ENCODE data around the gene PRICKLE1. TPM values are rescaled to one million over a fixed set of nuclear protein-coding genes. Genes with fewer than 3 reads are reported as not detected.

Gene PRICKLE1
- total RNA-seq, 2 experiments from 2014 or later: 0.14 to 0.18 TPM

- H3K27me3 Mint-ChIP-seq: peaks cover 28% of the 10 kb centered on the region
- no peak overlapping the region for H3K27ac Mint-ChIP-seq
- H3K4me1 Mint-ChIP-seq: no peaks in the 10 kb centered on the region
- no peak overlapping the region for H3K4me3 Mint-ChIP-seq
- H3K36me3 Mint-ChIP-seq: no peaks in the 10 kb centered on the region
- no peak for DNase-seq
- no peaks in the 10 kb centered on the region for H3K9me3 Mint-ChIP-seq
Observed at GRCh38 chr12:42582050-42582449, 7.5 kb downstream of the PRICKLE1 start.

DNA sequence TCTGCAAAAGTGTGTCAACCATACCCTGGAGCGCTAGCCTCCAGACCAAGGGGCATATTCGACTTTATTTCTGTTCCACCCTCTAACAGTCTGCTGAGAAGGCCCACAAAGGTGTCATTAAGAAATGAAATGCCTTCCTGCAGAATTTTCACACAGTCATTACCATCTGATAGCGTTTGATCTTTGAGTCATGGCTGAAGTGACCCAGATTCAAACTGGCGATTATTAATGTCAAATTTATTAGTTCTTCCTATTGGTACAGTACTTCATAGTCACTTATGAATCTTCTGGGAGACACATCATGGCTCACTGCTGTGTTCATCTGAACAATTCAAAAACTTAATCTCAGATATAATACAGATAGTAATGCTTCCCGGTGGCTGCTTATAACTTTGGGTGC is 13.2 kb downstream of the PRICKLE1 start:
- DNase-seq: no peak
- Mint-ChIP-seq H3K27ac (no peak overlapping the region), H3K9me3 (no peaks in the 10 kb centered on the region), H3K4me3 (no peak overlapping the region), H3K4me1 (no peaks in the 10 kb centered on the region), H3K27me3 (peaks cover 11% of the 10 kb centered on the region), H3K36me3 (no peaks in the 10 kb centered on the region)

DNA sequence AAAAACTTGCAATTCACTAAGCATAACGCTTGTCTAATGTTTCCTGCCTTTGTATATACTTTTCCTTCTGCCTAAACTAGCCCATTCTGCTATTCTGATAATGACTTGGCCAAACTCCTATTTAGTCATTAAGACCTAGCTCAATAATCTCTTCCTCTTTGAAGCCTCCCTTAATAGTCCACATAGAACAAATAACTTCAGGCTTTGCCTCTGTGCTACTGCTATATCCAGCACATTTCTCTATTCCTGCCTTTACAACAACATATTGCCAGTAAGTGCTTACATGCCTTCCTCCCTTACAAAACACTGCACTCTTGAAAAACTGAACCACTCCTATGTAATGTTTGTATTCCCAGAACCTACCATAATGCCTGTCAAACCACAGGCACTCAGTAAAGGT is 13.8 kb downstream of the PRICKLE1 start:
- no peak overlapping the region for H3K4me3 Mint-ChIP-seq

GRCh38 chr12:42574851-42575266 is 14.7 kb downstream of the PRICKLE1 start:
- Mint-ChIP-seq H3K36me3 (no peaks in the 10 kb centered on the region), H3K27me3 (peaks cover 7% of the 10 kb centered on the region), H3K27ac (no peak overlapping the region), H3K4me3 (no peak overlapping the region), H3K9me3 (no peaks in the 10 kb centered on the region), H3K4me1 (no peaks in the 10 kb centered on the region)
- no peak for DNase-seq

More for the DNA sequence above, 13.8 kb downstream of the PRICKLE1 start:
- Mint-ChIP-seq H3K27me3 (peaks cover 9% of the 10 kb centered on the region), H3K9me3 (no peaks in the 10 kb centered on the region), H3K4me1 (no peaks in the 10 kb centered on the region), H3K27ac (no peak overlapping the region), H3K36me3 (no peaks in the 10 kb centered on the region)
- DNase-seq: no peak

DNA sequence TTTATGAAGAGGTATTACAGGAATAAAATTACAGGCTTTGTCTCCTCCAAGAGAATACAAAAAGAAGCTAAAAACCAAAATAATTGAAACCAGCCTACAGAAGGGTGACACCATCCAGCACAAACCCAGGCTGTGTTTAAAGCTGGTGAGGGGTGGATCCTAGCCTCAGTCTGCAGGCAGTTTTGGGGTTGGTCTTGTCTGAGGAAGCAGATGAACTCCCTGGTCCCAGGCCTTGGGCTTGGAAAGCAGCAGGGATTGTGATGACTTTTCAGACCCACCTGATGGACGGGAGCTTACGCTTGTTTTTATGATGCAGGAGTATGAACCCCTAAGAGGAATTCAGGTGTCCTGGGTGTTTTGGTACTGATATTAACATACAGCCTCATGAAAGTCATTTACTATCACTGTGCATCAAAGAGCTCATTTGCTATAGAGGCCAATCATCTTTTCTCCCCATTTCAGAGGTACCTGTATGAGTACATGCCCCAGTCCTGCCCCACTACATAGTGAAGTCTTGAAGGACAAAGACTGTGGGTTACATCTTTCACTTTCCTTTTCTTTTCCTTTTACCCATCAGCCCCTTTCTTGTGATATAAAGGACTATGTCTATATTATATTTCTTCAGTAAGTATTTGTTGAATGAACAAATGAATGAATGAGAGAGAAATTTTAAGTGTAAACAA is 18.1 kb downstream of the PRICKLE1 start:
- no peak overlapping the region for H3K27ac Mint-ChIP-seq
- no peaks in the 10 kb centered on the region for H3K4me1 Mint-ChIP-seq
- DNase-seq: no peak
- H3K4me3 Mint-ChIP-seq: no peak overlapping the region
- H3K27me3 Mint-ChIP-seq: no peaks in the 10 kb centered on the region
- no peaks in the 10 kb centered on the region for H3K9me3 Mint-ChIP-seq
- H3K36me3 Mint-ChIP-seq: no peaks in the 10 kb centered on the region

DNA sequence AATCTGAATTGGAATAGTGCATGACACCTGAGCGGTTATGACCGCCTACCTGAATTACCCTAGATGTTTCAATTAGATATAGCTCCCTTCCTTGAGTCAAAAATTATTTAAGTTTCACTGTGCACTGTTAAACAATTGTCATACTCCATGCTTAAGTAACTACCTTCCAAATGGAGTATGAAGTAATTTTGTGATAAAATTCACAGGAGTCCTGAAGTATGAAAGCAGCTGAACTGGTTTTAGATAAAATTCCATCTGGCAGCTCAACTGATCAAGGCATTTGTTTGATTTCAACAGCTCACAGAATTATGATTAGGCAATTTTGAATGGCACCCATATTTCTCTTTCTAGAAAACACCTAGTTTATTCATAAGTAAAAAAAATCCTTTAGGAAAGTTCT is 19.5 kb downstream of the PRICKLE1 start:
- Mint-ChIP-seq H3K4me1 (no peaks in the 10 kb centered on the region), H3K9me3 (no peaks in the 10 kb centered on the region), H3K4me3 (no peak overlapping the region), H3K36me3 (no peaks in the 10 kb centered on the region), H3K27ac (no peak overlapping the region), H3K27me3 (no peaks in the 10 kb centered on the region)
- DNase-seq: no peak

DNA sequence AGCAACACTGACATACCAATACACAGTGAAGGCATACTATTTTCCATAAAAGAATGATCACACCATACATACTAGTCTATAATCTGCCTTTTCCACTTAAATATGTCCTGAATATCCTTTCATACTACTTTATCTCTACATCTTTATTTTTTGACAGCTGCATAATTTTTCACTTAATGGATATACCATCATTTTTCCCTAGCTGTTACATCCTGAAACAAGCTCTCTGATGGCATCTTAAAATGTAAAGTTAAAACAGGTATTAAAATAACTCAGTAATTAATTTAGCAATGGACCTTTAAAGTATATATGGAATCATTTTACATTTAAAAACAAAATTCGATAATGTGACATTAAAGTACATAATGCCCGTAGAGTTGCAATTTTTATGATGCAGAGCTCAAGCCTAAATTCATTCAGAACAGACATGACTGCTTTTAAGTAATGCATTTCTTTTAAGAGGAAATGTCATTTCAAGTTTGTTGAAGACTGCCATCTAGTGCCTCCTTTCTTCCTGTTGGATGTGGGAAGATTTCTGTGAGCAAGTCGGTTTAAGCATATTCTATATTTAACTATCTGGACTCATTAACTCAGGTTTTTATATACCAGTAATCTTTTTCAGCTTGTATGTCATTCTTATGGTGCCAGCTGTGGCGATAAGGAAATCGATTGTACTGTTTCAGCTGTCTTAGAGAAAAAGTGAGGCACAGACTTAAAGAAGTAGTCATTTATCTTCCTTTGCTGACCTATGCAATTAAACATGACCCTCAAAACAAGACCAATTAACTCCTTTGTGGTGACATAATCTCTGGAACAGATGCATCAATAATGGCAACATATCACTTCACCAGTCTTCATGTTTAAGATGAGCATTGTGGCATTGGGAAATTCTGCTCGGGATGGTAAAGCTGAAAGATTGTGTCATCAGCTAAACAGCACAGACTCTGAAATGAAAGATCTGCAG is 20.3 kb downstream of the PRICKLE1 start:
- no peak for DNase-seq
- Mint-ChIP-seq H3K36me3 (no peaks in the 10 kb centered on the region), H3K9me3 (no peaks in the 10 kb centered on the region), H3K27me3 (no peaks in the 10 kb centered on the region), H3K27ac (no peak overlapping the region), H3K4me3 (no peak overlapping the region), H3K4me1 (no peaks in the 10 kb centered on the region)

GRCh38 chr12:42565633-42566032 is 23.9 kb downstream of the PRICKLE1 start:
- Mint-ChIP-seq H3K36me3 (no peaks in the 10 kb centered on the region), H3K4me1 (no peaks in the 10 kb centered on the region), H3K27ac (no peak overlapping the region), H3K27me3 (peaks cover 8% of the 10 kb centered on the region), H3K4me3 (no peak overlapping the region), H3K9me3 (no peaks in the 10 kb centered on the region)
- no peak for DNase-seq

DNA sequence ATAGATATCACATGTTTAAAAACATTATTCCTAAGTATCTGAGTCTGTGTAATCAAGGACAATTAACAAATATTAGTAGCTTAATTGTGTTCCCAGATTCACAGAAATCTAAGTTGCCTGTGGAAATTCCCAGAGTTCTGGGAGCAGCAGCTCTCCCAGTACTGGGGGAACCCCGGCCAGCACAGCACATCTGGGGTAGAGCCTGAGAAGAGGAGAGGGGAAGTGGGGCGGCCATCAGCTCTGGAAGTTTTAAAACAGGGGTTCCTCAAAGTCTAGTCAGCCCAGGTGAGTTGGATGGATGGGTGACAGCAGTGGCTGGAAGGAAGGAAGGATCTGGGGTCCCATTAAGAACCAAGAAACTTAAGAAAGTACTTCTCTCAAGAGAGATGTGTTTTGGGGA is 24.6 kb downstream of the PRICKLE1 start:
- H3K9me3 Mint-ChIP-seq: no peaks in the 10 kb centered on the region
- H3K27ac Mint-ChIP-seq: no peak overlapping the region
- no peaks in the 10 kb centered on the region for H3K36me3 Mint-ChIP-seq
- peaks cover 8% of the 10 kb centered on the region for H3K27me3 Mint-ChIP-seq
- no peak overlapping the region for H3K4me3 Mint-ChIP-seq
- H3K4me1 Mint-ChIP-seq: no peaks in the 10 kb centered on the region
- no peak for DNase-seq

DNA sequence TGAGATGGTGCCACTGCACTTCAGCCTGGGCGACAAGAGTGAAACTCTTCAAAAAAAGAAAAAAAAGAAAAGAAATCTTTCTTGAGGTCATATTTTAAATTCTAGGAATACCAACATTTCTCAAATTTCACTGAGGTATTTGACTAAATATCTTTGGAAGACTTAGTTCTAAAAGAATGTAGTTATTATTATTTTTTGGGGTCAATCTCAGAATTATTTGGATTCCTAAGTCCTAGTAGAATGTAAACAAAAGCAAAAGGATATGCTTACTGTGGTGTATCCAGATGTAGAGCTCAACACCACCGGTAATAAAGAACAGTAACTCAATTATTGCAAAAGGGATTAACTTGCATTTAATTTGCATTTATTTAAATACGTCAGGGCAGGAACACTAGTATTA is 25.0 kb downstream of the PRICKLE1 start:
- Mint-ChIP-seq H3K9me3 (no peaks in the 10 kb centered on the region), H3K27me3 (peaks cover 8% of the 10 kb centered on the region), H3K4me1 (no peaks in the 10 kb centered on the region), H3K27ac (no peak overlapping the region), H3K36me3 (no peaks in the 10 kb centered on the region), H3K4me3 (no peak overlapping the region)
- DNase-seq: no peak

- peaks cover 8% of the 10 kb centered on the region for H3K27me3 Mint-ChIP-seq
- H3K4me3 Mint-ChIP-seq: no peak overlapping the region
- H3K9me3 Mint-ChIP-seq: no peaks in the 10 kb centered on the region
- no peaks in the 10 kb centered on the region for H3K36me3 Mint-ChIP-seq
- no peak overlapping the region for H3K27ac Mint-ChIP-seq
- DNase-seq: no peak
- H3K4me1 Mint-ChIP-seq: no peaks in the 10 kb centered on the region
Observed at GRCh38 chr12:42560977-42561376, 28.6 kb downstream of the PRICKLE1 start.

DNA sequence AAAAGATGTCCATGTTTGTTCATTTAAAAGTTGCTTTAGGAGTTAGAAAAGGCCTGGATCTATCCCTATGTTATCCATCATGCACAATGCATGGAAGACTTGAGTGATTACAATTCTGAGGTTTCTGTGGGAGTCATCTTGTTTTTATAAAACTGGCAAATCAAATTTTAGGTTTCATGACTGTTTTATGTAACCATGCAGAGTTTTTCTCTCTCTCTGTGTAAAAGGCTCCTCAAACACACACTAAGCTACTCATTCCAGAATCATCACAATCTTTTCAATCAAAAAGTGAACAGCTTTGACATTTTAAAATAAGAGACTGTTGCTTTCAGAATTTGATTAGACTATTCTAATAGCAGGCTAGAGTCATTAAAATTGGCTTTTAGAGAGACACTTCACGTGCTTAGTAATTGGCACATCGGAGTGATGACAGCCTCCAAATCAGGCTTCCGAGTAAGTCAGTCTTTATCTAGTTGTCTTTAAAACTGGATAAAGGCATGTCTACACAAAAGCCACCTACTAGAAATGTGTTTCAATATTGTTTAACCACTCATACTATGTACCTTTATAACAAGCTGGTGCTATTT is 31.9 kb downstream of the PRICKLE1 start:
- no peak for DNase-seq
- no peaks in the 10 kb centered on the region for H3K4me1 Mint-ChIP-seq
- no peaks in the 10 kb centered on the region for H3K36me3 Mint-ChIP-seq
- no peak overlapping the region for H3K27ac Mint-ChIP-seq
- peaks cover 13% of the 10 kb centered on the region for H3K27me3 Mint-ChIP-seq
- H3K9me3 Mint-ChIP-seq: no peaks in the 10 kb centered on the region
- H3K4me3 Mint-ChIP-seq: no peak overlapping the region

GRCh38 chr12:42556917-42557316 is 32.6 kb downstream of the PRICKLE1 start:
- Mint-ChIP-seq H3K27me3 (peaks cover 11% of the 10 kb centered on the region), H3K27ac (no peak overlapping the region), H3K4me3 (no peak overlapping the region), H3K36me3 (no peaks in the 10 kb centered on the region), H3K4me1 (no peaks in the 10 kb centered on the region), H3K9me3 (no peaks in the 10 kb centered on the region)
- DNase-seq: no peak

- H3K36me3 Mint-ChIP-seq: no peaks in the 10 kb centered on the region
- no peak overlapping the region for H3K27ac Mint-ChIP-seq
- DNase-seq: no peak
- H3K4me1 Mint-ChIP-seq: no peaks in the 10 kb centered on the region
- H3K4me3 Mint-ChIP-seq: no peak overlapping the region
- no peaks in the 10 kb centered on the region for H3K9me3 Mint-ChIP-seq
- peaks cover 19% of the 10 kb centered on the region for H3K27me3 Mint-ChIP-seq
Observed at GRCh38 chr12:42552822-42553221, 36.7 kb downstream of the PRICKLE1 start.

- Mint-ChIP-seq H3K36me3 (no peaks in the 10 kb centered on the region), H3K4me1 (no peaks in the 10 kb centered on the region), H3K9me3 (no peaks in the 10 kb centered on the region), H3K4me3 (no peak overlapping the region), H3K27ac (no peak overlapping the region), H3K27me3 (peaks cover 19% of the 10 kb centered on the region)
- no peak for DNase-seq
Observed at GRCh38 chr12:42550800-42551199, 38.7 kb downstream of the PRICKLE1 start.

All from activated naive CD8-positive, alpha-beta T cell treated with anti-CD3 and anti-CD28 coated beads for 36 hours (primary cell).